Stomach (tissue), 9 donors: ENCODE results near the gene P2RX3. TPM values are rescaled to one million over a fixed set of nuclear protein-coding genes. Genes with fewer than 3 reads are reported as not detected.
A peak's percentile ranks its signal among the peaks of the same experiment; 100 is the strongest.

Source experiments
- DNase-seq, 2 donors: peaks; one replicate each; pipeline versions ENCODE4 v3.0.0 to v3.0.0-alpha.2; 2013 to 2019
- H3K27ac ChIP-seq, 5 donors: fragments of 200-600 bp in 4 of 5; sonication (generic) in 4 of 5; one replicate each; pipeline ENCODE4 v1.5.1; 2013 to 2019; ENCODE audit warnings: mild to moderate bottlenecking in 1 of 5, moderate library complexity in 1 of 5
- H3K27me3 ChIP-seq, 3 donors: fragments of 200-600 bp; sonication (generic); one replicate each; pipeline ENCODE4 v1.5.1; 2017 to 2019; ENCODE audit warnings: mixed run types in 1 of 3
- H3K36me3 ChIP-seq, 4 donors: fragments of 200-600 bp; sonication (generic); 1 replicate in 3 of 4; 2 replicates in 1 of 4; pipeline ENCODE4 v1.5.1; 2016 to 2019
- H3K4me1 ChIP-seq, 4 donors: fragments of 200-600 bp; sonication (generic); one replicate each; pipeline ENCODE4 v1.5.1; 2016 to 2019
- H3K4me3 ChIP-seq, 4 donors: fragments of 200-600 bp; sonication (generic) in 3 of 4; one replicate each; pipeline ENCODE4 v1.5.1; 2016 to 2019; ENCODE audit warnings: mild to moderate bottlenecking in 1 of 4
- H3K9me3 ChIP-seq, 4 donors: fragments of 200-600 bp; sonication (generic); one replicate each; pipeline ENCODE4 v1.5.1; 2016 to 2019
- CTCF ChIP-seq, 7 experiments: fragments of 450-650 bp in 4 of 7; fragments of 200-600 bp in 3 of 7; sonication (generic) in 3 of 7; IDR thresholded peaks; one replicate each; pipeline ENCODE4 v1.5.1; 2016 to 2019; ENCODE audit warnings: antibody characterized with exemption in 7 of 7, control low read depth in 2 of 7, mild to moderate bottlenecking in 1 of 7
- EP300 ChIP-seq: sonication (generic); formaldehyde crosslinking; IDR thresholded peaks from one replicate; pipeline ENCODE4 v1.6.1; 2017; ENCODE audit warnings: antibody characterized with exemption
- POLR2A ChIP-seq, 4 donors: fragments of 450-650 bp; IDR thresholded peaks; one replicate each; pipeline ENCODE4 v1.6.1; 2016; ENCODE audit warnings: antibody characterized with exemption in 4 of 4, control low read depth in 2 of 4, mild to moderate bottlenecking in 1 of 4, moderate library complexity in 1 of 4
- POLR2AphosphoS5 ChIP-seq, 3 donors: sonication (generic); formaldehyde crosslinking; IDR thresholded peaks; one replicate each; pipeline ENCODE4 v1.6.1; 2016; ENCODE audit warnings: antibody characterized with exemption in 3 of 3
- WGBS, 5 donors: extraction: QIAGEN DNeasy Blood & Tissue Kit in 3 of 5; methylation state at CpG; one replicate each; pipeline versions ENCODE4 v1.1.5 to v1.1.7; 2013 to 2018; 5-methylcytosine and 5-hydroxymethylcytosine counted together
- intact Hi-C: fragments of 100-400 bp; cut with DNase I; formaldehyde crosslinking; loops from one replicate; pipeline ENCODE4 v1.15.1; 2023; ENCODE audit warnings: low total_unique reads
- polyA plus RNA-seq, 3 donors: library from polyadenylated mRNA; stranded (reverse); fragments of 200-250 nt; gene quantifications; one replicate each; pipeline ENCODE4 v1.2.3, GENCODE V29; 2013
- total RNA-seq, 5 donors: library from RNA; depleted of rRNA; stranded (reverse); fragments of >200 nt; gene quantifications; one replicate each; pipeline versions ENCODE4 v1.1.0 to v1.2.3, GENCODE V29; 2014 to 2016
- donor health status: healthy with polysubstance abuse.
- donor health status: Bipolar disorder and iron deficiency.
- donor health status: healthy.

Gene P2RX3
- total and polyA plus RNA-seq, 8 donors, result 0.18 to 1.7 TPM; not detected in 6

DNA sequence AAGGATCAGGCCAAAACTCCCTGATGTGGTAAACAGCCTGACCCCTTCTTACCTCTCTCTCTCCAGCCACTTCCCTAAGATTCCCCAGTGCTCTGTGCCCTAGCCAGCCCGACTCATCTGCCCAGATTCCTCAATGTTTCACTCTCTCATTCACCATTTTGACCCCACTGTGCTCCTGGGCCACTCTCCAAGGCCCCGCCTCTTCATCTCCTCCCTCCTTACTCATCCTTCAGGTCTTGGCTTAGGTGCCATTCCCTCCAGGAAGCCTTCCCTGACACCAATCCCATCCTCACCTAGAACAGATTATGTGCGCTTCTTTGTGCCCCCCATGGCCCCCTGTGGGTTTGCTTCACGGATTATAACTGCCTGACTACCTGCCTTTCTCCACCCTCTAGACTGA lies 75.5 kb downstream of the P2RX3 start:
- H3K36me3 ChIP-seq, result peaks cover 56 to 92% (median 84%) of the 10 kb centered on the region in 4 donors
- 81 to 97% (median 89%) methylated on average over 4 of the region's 4 CpGs for WGBS, 5 donors
- H3K27me3 ChIP-seq, result no peaks in the 10 kb centered on the region
- no peaks in the 10 kb centered on the region for H3K9me3 ChIP-seq
- no peak for TF ChIP-seq POLR2A (IDR thresholded peaks at IDR 0.05)
- no peak for TF ChIP-seq CTCF (IDR thresholded peaks at IDR 0.05)
- no peak for TF ChIP-seq POLR2AphosphoS5 (IDR thresholded peaks at IDR 0.05)
- no peak for TF ChIP-seq EP300
- no peak overlapping the region for H3K4me3 ChIP-seq
- no peak overlapping the region for H3K27ac ChIP-seq
- DNase-seq, result no peak
- H3K4me1 ChIP-seq, result peaks cover 0 to 15% (median 11%) of the 10 kb centered on the region in 4 donors
- intact Hi-C loops, result no loop called here

DNA sequence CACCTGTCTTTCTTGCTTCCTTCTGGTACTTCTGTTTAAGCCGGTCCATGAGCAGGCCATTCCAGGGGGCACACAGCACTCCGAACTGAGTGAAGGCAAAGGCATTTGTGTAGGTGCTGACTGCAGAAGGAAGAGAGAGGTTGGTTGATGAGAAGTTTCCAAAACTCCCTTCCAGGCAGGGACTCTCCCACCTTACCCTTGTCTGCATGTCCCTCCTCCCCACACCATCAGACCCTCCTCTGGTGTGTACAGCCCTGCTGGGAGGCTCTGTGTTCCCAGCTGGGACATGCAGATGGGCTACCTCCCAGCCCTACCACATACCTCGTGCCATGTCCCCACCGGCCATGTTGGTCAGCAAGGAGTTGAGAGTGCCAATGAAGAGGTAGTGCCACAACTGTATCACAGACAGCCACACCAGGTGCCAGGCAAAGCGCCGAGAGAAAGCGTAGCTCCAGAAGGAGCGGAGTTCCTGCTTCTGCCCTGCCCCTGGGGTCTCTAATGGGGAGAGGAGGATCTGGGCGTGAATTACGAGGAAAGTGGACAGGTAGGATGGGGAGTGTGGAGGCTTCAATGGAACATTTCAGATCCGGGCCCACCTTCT lies 76.6 kb downstream of the P2RX3 start:
- WGBS, 5 donors, result 87 to 98% (median 95%) methylated on average over 11 of the region's 11 CpGs
- Histone ChIP-seq H3K4me3 (no peak overlapping the region), H3K9me3 (no peaks in the 10 kb centered on the region), H3K36me3 (peaks cover 46 to 92% (median 82%) of the 10 kb centered on the region in 4 donors), H3K27ac (no peak overlapping the region), H3K27me3 (no peaks in the 10 kb centered on the region), H3K4me1 (peaks cover 0 to 15% (median 11%) of the 10 kb centered on the region in 4 donors)
- no peak for DNase-seq
- intact Hi-C loops, result no loop called here
- TF ChIP-seq POLR2A (IDR thresholded peaks at IDR 0.05) (no peak), POLR2AphosphoS5 (IDR thresholded peaks at IDR 0.05) (no peak), EP300 (no peak), CTCF (IDR thresholded peaks at IDR 0.05) (no peak)

- Histone ChIP-seq H3K27me3 (no peaks in the 10 kb centered on the region), H3K36me3 (peaks cover 52 to 92% (median 82%) of the 10 kb centered on the region in 4 donors), H3K4me3 (no peak overlapping the region), H3K4me1 (peaks cover 0 to 15% (median 11%) of the 10 kb centered on the region in 4 donors), H3K9me3 (no peaks in the 10 kb centered on the region), H3K27ac (peak overlapping the region in 2 of 5 donors; percentile 6 to 42)
- intact Hi-C loops, result no loop called here
- DNase-seq, result no peak
- TF ChIP-seq EP300, result no peak
- 83 to 97% (median 92%) methylated on average over 3 of the region's 3 CpGs for WGBS, 5 donors
Measured at GRCh38 chr11:57416436-57416835, 78.3 kb downstream of the P2RX3 start.

DNA sequence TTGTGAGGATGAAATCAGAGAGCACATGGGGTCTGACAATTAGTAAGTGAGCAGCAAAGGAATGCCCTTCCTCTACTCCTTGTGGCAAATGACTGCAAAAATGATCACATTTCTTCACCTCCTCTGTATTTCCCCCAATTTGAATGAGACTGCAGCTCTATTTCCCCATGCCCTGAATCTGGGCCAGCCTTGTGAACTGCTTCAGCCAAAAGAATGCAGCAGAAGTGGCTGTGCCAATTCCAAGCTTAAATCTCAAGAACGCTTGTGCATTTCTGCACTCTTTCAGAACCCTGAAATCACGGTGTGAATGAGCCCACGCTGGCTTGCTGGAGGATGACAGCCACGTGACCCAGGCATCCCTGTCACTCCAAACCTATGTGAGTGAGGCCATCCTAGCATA lies 78.9 kb downstream of the P2RX3 start:
- no peak overlapping the region for H3K4me3 ChIP-seq
- no peak for DNase-seq
- TF ChIP-seq EP300 (no peak), POLR2A (IDR thresholded peaks at IDR 0.05) (no peak), CTCF (IDR thresholded peaks at IDR 0.05) (no peak), POLR2AphosphoS5 (IDR thresholded peaks at IDR 0.05) (no peak)
- WGBS, 5 donors, result 61 to 90% (median 74%) methylated on average over 4 of the region's 4 CpGs
- intact Hi-C loops, result no loop called here
- no peaks in the 10 kb centered on the region for H3K9me3 ChIP-seq
- H3K4me1 ChIP-seq, result peaks cover 0 to 15% (median 11%) of the 10 kb centered on the region in 4 donors
- peaks cover 52 to 92% (median 80%) of the 10 kb centered on the region in 4 donors for H3K36me3 ChIP-seq
- H3K27me3 ChIP-seq, result no peaks in the 10 kb centered on the region
- H3K27ac ChIP-seq, result peak overlapping the region in 3 of 5 donors; percentile 6 to 42 (median 9)

DNA sequence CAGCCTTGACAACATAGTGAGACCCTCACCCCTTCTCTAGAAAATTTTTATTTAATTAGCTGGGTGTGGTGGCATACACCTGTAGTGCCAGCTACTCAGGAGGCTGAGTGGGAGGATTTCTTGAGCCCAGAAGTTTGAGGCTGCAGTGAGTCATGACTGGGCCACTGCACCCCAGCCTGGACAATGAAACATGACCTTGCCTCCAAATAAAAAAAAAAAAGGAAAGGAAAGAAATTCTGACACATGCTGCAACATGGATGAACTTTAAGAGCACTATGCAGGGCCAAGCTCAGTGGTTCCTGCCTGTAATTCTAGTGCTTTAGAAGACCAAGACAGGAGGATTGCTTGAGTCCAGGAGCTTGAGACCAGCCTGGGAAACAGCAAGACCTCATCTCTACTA lies 80.0 kb downstream of the P2RX3 start:
- intact Hi-C loops, result no loop called here
- H3K36me3 ChIP-seq, result peaks cover 52 to 93% (median 80%) of the 10 kb centered on the region in 4 donors
- no peak for DNase-seq
- no peaks in the 10 kb centered on the region for H3K27me3 ChIP-seq
- no peaks in the 10 kb centered on the region for H3K9me3 ChIP-seq
- H3K27ac ChIP-seq, result no peak overlapping the region
- no peak for TF ChIP-seq POLR2A (IDR thresholded peaks at IDR 0.05)
- no peak for TF ChIP-seq EP300
- no peak for TF ChIP-seq CTCF (IDR thresholded peaks at IDR 0.05)
- no peak for TF ChIP-seq POLR2AphosphoS5 (IDR thresholded peaks at IDR 0.05)
- H3K4me1 ChIP-seq, result peaks cover 0 to 23% (median 11%) of the 10 kb centered on the region in 4 donors
- no peak overlapping the region for H3K4me3 ChIP-seq
